K562 treated with DMSO at 1 percent for 48 hours (cell line): ENCODE data around the gene POLR3F. TPM values are rescaled to one million over a fixed set of nuclear protein-coding genes. Genes with fewer than 3 reads are reported as not detected.

Experiments
- total RNA-seq: library from RNA; unstranded; fragments of 300-600 nt; gene quantifications from 2 replicates; pipeline ENCODE4 v1.2.3, GENCODE V29; 2022; ENCODE audit warnings: low replicate concordance; ENCODE audit errors: extremely low read depth

The POLR3F gene, protein sequence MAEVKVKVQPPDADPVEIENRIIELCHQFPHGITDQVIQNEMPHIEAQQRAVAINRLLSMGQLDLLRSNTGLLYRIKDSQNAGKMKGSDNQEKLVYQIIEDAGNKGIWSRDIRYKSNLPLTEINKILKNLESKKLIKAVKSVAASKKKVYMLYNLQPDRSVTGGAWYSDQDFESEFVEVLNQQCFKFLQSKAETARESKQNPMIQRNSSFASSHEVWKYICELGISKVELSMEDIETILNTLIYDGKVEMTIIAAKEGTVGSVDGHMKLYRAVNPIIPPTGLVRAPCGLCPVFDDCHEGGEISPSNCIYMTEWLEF
- total RNA-seq, result not detected in 2 replicates

DNA sequence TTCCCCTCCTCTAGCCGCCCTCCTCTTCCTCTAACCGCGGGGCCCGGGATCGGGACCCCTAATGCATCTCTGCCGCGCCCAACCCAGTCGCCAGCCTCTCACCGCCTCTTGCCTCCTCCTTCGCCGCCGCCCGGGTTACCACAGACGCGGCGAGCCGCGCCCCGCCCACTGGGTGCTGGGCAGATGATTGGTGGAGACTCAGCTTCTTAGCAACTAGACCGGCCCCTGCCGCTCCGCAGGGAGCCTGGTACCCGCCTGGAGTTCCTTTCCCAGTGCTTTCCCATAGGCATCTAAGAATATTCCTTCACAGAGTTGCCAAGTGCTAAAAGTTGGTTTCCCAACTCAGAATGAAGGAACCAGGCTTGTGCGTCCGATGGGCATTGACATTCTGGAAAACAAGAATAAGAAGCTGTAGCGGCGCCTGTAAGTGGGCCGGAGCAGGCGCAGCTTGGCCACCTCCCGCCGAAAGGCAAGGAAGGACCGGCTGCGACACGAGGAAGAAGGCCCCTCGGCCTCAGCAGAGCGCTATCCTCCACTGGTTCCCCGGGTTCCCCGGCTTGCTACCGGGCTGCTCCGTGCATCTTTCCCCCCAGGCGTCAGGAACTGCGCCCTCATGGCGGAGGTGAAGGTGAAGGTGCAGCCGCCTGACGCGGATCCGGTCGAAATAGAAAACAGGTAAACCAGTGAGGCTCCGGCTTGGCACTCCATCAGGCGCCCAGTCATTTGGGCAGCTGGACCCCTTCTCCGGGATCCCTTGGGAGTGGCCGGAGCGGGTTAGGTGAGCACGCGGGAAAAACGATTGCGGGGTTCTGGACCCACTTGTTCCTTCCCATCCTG, at the start of gene POLR3F, which contains the start of gene DZANK1:
TSS of gene POLR3F (plus strand) at position 497 of the 837 bp plus-strand sequence. CDS start at position 614, 117 bp downstream.
TSS of gene DZANK1 (minus strand) at position 137 of the 837 bp plus-strand sequence. CDS start 1,672 bp downstream, outside the sequence.

DNA sequence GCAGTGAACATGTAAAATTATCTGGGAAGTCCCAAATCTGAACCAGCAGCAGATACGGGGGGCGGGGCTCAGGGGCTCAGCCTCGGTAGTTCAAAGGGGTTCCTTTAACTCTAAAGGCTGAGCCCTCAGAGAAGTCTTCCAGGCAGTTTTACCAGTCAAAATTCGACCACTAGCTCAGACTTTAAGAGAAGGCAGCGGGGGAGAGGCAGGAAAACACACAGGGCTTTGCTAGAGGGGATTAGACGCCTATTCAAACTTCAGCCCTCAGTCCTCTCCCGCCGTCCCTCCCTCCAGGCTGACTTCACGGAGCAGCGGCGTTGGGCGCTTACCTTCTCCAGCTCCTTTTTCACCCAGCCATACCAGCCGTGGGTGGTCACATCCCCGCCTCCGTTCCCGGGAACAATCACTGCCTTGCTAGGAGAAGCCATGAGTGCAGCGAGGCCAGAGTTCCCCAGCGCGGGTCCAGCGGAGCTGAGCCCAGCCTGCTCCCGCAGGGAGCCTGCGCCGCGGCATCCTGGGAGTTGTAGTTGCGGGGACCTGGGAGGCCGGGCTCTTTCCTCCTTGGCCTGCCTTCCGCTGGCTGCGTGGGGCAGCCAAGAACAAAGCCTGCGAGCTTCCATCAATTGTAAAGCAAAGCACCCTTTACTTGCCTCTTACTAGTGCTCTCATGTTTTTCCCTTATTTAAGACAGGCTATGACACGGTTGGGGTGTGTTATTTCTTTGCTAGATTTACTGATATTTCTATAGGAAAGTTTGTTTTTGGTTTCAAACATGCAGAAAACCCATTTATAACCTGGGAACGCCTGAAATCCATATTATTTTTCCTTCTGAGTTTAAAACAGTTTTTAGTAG, 29.8 kb downstream of the POLR3F start, which contains the start of gene RBBP9:
TSS of gene RBBP9 (minus strand) at position 486 of the 853 bp plus-strand sequence. CDS start at position 428, 58 bp downstream.

DNA sequence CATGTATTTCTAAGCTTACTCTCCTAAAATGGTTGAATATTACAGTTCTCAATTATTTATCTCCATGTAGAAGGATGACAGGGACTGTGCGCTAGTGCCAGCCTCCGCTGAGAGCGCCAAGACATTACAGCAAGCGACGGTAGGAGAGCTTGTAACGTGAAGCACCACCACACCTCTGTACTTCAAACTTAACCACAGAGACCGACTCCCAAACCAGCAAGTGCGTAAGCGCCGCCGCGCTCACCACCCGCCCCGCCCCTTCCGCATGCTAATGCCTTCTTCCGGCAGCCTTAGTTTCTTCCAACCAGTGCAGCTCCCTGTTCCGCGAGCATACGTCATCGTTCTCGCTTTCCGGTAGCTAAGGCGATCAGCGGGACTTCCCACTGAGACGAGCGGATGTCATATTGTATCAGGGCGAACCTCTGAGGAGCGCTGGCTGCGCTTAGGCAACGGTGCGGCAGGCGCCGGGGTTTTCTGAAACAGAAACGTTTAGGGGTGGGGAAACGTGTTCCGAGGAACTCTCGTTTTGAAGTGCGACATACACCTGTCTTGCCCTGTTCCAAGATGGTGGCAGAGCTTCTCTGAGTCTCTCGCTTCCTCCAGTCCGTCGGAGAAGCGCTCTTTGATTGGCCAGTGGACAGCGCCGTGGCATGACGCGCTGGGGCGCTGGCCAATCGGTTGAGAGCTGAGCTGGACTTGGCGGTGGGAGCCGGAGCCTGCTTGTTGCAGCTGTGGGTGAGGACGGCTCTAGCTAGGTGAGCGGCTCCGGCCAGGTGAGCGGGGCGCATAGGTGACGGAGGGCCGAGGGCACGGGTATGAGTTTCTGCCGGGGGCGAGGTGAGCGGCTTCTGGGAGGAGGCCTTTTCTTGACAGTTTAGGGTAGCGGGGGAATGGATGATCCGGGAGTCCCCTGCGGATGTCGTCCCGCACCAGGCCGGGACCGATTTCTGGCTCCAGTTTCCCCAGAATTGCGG, 40.3 kb downstream of the POLR3F start, which contains the start of gene SEC23B:
TSS of gene SEC23B (plus strand) at position 723 of the 974 bp plus-strand sequence. CDS start 2,896 bp downstream, outside the sequence.

Other genes starting within 250 kb of the POLR3F start
- gene ZNF133, start 178.9 kb upstream of the POLR3F start, total RNA-seq, result not detected in 2 replicates
- gene DZANK1, start 360 bp upstream of the POLR3F start, total RNA-seq, result not detected in 2 replicates
- gene RBBP9, start 29.8 kb downstream of the POLR3F start, total RNA-seq, result not detected in 2 replicates
- not detected in 2 replicates for gene SEC23B, start 40.5 kb downstream of the POLR3F start, total RNA-seq
- not detected in 2 replicates for gene SMIM26, start 100.0 kb downstream of the POLR3F start, total RNA-seq
- not detected in 2 replicates for gene DTD1, start 120.7 kb downstream of the POLR3F start, total RNA-seq